H1 (cell line): ENCODE results near the gene GAGE12J. TPM values are rescaled to one million over a fixed set of nuclear protein-coding genes. Genes with fewer than 3 reads are reported as not detected.

ENCODE experiments used
- CTCF ChIA-PET: fragments of 300-600 bp; sonication (Branson Sonifier 250); formaldehyde crosslinking; loops from one replicate; lab custom pipeline; 2021; ENCODE audit not compliant: partially characterized antibody; lab: Charles Lee
- POLR2A ChIA-PET: fragments of 300-600 bp; sonication (Branson Sonifier 250); formaldehyde crosslinking; loops from one replicate; lab custom pipeline; 2021; ENCODE audit warnings: inconsistent platforms; ENCODE audit not compliant: partially characterized antibody; lab: Charles Lee
- DNase-seq, 2 experiments: peaks; one replicate each; pipeline versions ENCODE4 v3.0.0 to v3.0.0-alpha.2; 2010 to 2022; ENCODE audit warnings: low spot score in 2 of 2, low read depth in 1 of 2, mixed read lengths in 1 of 2
- FAIRE-seq: peaks from 2 replicates; lab custom pipeline; 2011; peaks lifted over from hg19 to GRCh38; lab: Jason Lieb, UNC
- H2AFZ ChIP-seq: 2 replicates; pipeline ENCODE4 v1.8.1; 2012; ENCODE audit warnings: low read length, inconsistent platforms
- H2AK5ac ChIP-seq: 2 replicates; pipeline ENCODE4 v1.6.1; 2013; ENCODE audit warnings: low read depth, low read length
- H2BK120ac ChIP-seq: replicated peaks from 2 replicates; pipeline ENCODE3; 2013; ENCODE audit warnings: low read depth, low read length, inconsistent platforms
- H2BK12ac ChIP-seq: 2 replicates; pipeline ENCODE4 v1.6.1; 2013; ENCODE audit warnings: low read depth, low read length
- H2BK15ac ChIP-seq: 2 replicates; pipeline ENCODE4 v1.6.1; 2013; ENCODE audit warnings: low read length
- H2BK20ac ChIP-seq: 2 replicates; pipeline ENCODE4 v1.6.1; 2013; ENCODE audit warnings: low read length
- H2BK5ac ChIP-seq: 2 replicates; pipeline ENCODE4 v1.6.1; 2013; ENCODE audit warnings: low read depth, low read length
- H3K14ac ChIP-seq: 2 replicates; pipeline ENCODE4 v1.6.1; 2013; ENCODE audit warnings: inconsistent platforms; ENCODE audit not compliant: insufficient read length
- H3K18ac ChIP-seq: 2 replicates; pipeline ENCODE4 v1.6.1; 2013; ENCODE audit warnings: low read length; ENCODE audit errors: extremely low read depth
- H3K23ac ChIP-seq: 2 replicates; pipeline ENCODE4 v1.6.1; 2013; ENCODE audit warnings: inconsistent platforms; ENCODE audit not compliant: insufficient read length
- H3K23me2 ChIP-seq: 2 replicates; pipeline ENCODE4 v1.6.1; 2013; ENCODE audit warnings: low read depth, low read length
- H3K27ac ChIP-seq: 2 replicates; pipeline ENCODE4 v1.6.1; 2011; ENCODE audit warnings: low read depth, low read length, inconsistent platforms
- H3K27me3 ChIP-seq, 4 experiments: replicated peaks in 1 of 4; 1 replicate in 1 of 4; 2 replicates in 3 of 4; pipeline versions ENCODE4 v1.6.1 to v1.8.1; 2011 to 2013; ENCODE audit warnings: low read length in 3 of 4, mild to moderate bottlenecking in 3 of 4, inconsistent platforms in 2 of 4, mixed read lengths in 2 of 4, moderate library complexity in 1 of 4; ENCODE audit not compliant: control insufficient read depth in 3 of 4, insufficient read depth in 3 of 4; ENCODE audit errors: extremely low read depth in 1 of 4
- H3K36me3 ChIP-seq, 4 experiments: 2 replicates each; pipeline versions ENCODE4 v1.6.1 to v1.8.1; 2011 to 2013; ENCODE audit warnings: mild to moderate bottlenecking in 4 of 4, low read length in 3 of 4, moderate library complexity in 2 of 4, control low read depth in 1 of 4, inconsistent platforms in 1 of 4; ENCODE audit not compliant: insufficient read depth in 4 of 4, control insufficient read depth in 2 of 4
- H3K4ac ChIP-seq: replicated peaks from 2 replicates; pipeline ENCODE3; 2013; ENCODE audit warnings: low read length, low read depth, mixed read lengths, inconsistent platforms; ENCODE audit not compliant: insufficient read length
- H3K4me1 ChIP-seq, 4 experiments: replicated peaks in 1 of 4; 1 replicate in 1 of 4; 2 replicates in 3 of 4; pipeline versions ENCODE4 v1.6.1 to v1.8.1; 2011 to 2013; ENCODE audit warnings: low read length in 3 of 4, inconsistent platforms in 2 of 4, mixed read lengths in 1 of 4; ENCODE audit not compliant: insufficient read depth in 4 of 4, control insufficient read depth in 3 of 4
- H3K4me2 ChIP-seq, 2 experiments: 2 replicates each; pipeline versions ENCODE4 v1.6.1 to v1.8.1; 2011 to 2013; ENCODE audit warnings: low read depth in 2 of 2, low read length in 2 of 2, control low read depth in 1 of 2, inconsistent platforms in 1 of 2, mild to moderate bottlenecking in 1 of 2; ENCODE audit not compliant: insufficient read depth in 1 of 2
- H3K4me3 ChIP-seq, 4 experiments: fragments of 200-600, 300-600 bp in 1 of 4; sonication (generic), shearing (Covaris generic), sonication (Bioruptor Twin) in 1 of 4; 2 replicates each; pipeline versions ENCODE4 v1.5.1 to v1.8.1; 2011 to 2016; ENCODE audit warnings: low read length in 4 of 4, low read depth in 3 of 4, control low read depth in 2 of 4, inconsistent platforms in 2 of 4, mild to moderate bottlenecking in 2 of 4, mixed read lengths in 1 of 4, moderate library complexity in 1 of 4; ENCODE audit not compliant: insufficient read depth in 2 of 4; ENCODE audit errors: extremely low read depth in 1 of 4
- H3K56ac ChIP-seq: replicated peaks from 2 replicates; pipeline ENCODE3; 2013; ENCODE audit warnings: low read depth, mild to moderate bottlenecking, mixed read lengths, low read length, inconsistent platforms; ENCODE audit not compliant: insufficient read length
- H3K79me1 ChIP-seq: 2 replicates; pipeline ENCODE4 v1.6.1; 2013; ENCODE audit warnings: low read depth, low read length, control low read depth
- H3K79me2 ChIP-seq, 2 experiments: 2 replicates each; pipeline versions ENCODE4 v1.6.1 to v1.8.1; 2012 to 2013; ENCODE audit warnings: low read length in 2 of 2, mild to moderate bottlenecking in 2 of 2, inconsistent platforms in 1 of 2; ENCODE audit not compliant: insufficient read depth in 2 of 2, control insufficient read depth in 1 of 2
- H3K9ac ChIP-seq, 4 experiments: replicated peaks in 1 of 4; 1 replicate in 1 of 4; 2 replicates in 3 of 4; pipeline versions ENCODE4 v1.6.1 to v1.8.1; 2011 to 2013; ENCODE audit warnings: low read depth in 3 of 4, low read length in 3 of 4, control low read depth in 2 of 4, mild to moderate bottlenecking in 2 of 4, moderate library complexity in 2 of 4, inconsistent platforms in 1 of 4; ENCODE audit errors: extremely low read depth in 1 of 4
- H3K9me3 ChIP-seq, 2 experiments: 2 replicates each; pipeline versions ENCODE4 v1.6.1 to v1.8.1; 2012 to 2013; ENCODE audit warnings: mild to moderate bottlenecking in 2 of 2, moderate library complexity in 2 of 2, control low read depth in 1 of 2, inconsistent platforms in 1 of 2, low read depth in 1 of 2, low read length in 1 of 2, mixed read lengths in 1 of 2; ENCODE audit not compliant: insufficient read depth in 2 of 2
- H4K20me1 ChIP-seq, 2 experiments: replicated peaks in 1 of 2; 2 replicates each; pipeline versions ENCODE3 to v1.8.1; 2011 to 2013; ENCODE audit warnings: inconsistent platforms in 2 of 2, low read length in 2 of 2, mild to moderate bottlenecking in 1 of 2; ENCODE audit not compliant: insufficient read depth in 2 of 2, control insufficient read depth in 1 of 2
- H4K5ac ChIP-seq: 2 replicates; pipeline ENCODE4 v1.6.1; 2013; ENCODE audit warnings: low read length, low read depth, mixed read lengths, inconsistent platforms; ENCODE audit not compliant: insufficient read length
- H4K8ac ChIP-seq: 2 replicates; pipeline ENCODE4 v1.8.0; 2013; ENCODE audit warnings: mild to moderate bottlenecking, moderate library complexity, low read length, inconsistent platforms; ENCODE audit not compliant: insufficient read depth; ENCODE audit errors: extremely low read depth
- H4K91ac ChIP-seq: replicated peaks from 2 replicates; pipeline ENCODE3; 2013; ENCODE audit warnings: low read length, mixed read lengths, inconsistent platforms; ENCODE audit not compliant: insufficient read length
- CREB1 ChIP-seq: IDR thresholded peaks from 2 replicates; pipeline ENCODE4 v1.6.1; 2012; ENCODE audit warnings: inconsistent platforms
- CTCF ChIP-seq, 3 experiments: IDR thresholded peaks; 1 replicate in 2 of 3; 2 replicates in 1 of 3; pipeline versions ENCODE4 v1.5.1 to v1.6.1; 2011; ENCODE audit warnings: low read length in 3 of 3, mild to moderate bottlenecking in 3 of 3, inconsistent platforms in 2 of 3, low read depth in 1 of 3, moderate library complexity in 1 of 3; ENCODE audit not compliant: insufficient read depth in 1 of 3; ENCODE audit errors: control extremely low read depth in 1 of 3
- POLR2AphosphoS5 ChIP-seq: IDR thresholded peaks from 2 replicates; pipeline ENCODE4 v1.6.1; 2011; ENCODE audit warnings: low read depth, low read length
- RBBP5 ChIP-seq: IDR thresholded peaks from 2 replicates; pipeline ENCODE4 v1.7.1; 2012; ENCODE audit warnings: low read depth, mild to moderate bottlenecking, inconsistent platforms, low read length, moderate library complexity, borderline replicate concordance
- SIRT6 ChIP-seq: IDR thresholded peaks from one replicate; pipeline ENCODE4 v1.7.1; 2012; ENCODE audit warnings: low read length, inconsistent platforms
- SP2 ChIP-seq: IDR thresholded peaks from 2 replicates; pipeline ENCODE4 v1.6.1; 2012; ENCODE audit warnings: mild to moderate bottlenecking, low read length, inconsistent platforms
- YY1 ChIP-seq: IDR thresholded peaks from 2 replicates; pipeline ENCODE4 v1.6.1; 2011; ENCODE audit warnings: low read depth, mild to moderate bottlenecking, low read length
- WGBS, 2 experiments: shearing (Covaris generic) in 1 of 2; methylation state at CpG; one replicate each; pipeline versions ENCODE4 v1.1.6 to v1.1.7; 2013 to 2015; ENCODE audit warnings: low lambda C conversion rate in 2 of 2, mixed read lengths in 2 of 2, inconsistent platforms in 1 of 2, low coverage in 1 of 2, missing lambda C conversion rate in 1 of 2; ENCODE audit not compliant: insufficient replicate concordance in 2 of 2, insufficient coverage in 1 of 2, insufficient read length in 1 of 2; ENCODE audit errors: extremely low coverage in 1 of 2, missing lambda C conversion rate in 1 of 2; 5-methylcytosine and 5-hydroxymethylcytosine counted together
- polyA plus RNA-seq, 7 experiments: library from polyadenylated mRNA; depleted of rRNA in 3 of 7; stranded (reverse) in 5 of 7; unstranded in 2 of 7; fragments of >200 nt in 5 of 7; fragments of 200-250 nt in 2 of 7; gene quantifications; 1 replicate in 5 of 7; 2 replicates in 1 of 7; 4 replicates in 1 of 7; pipeline versions ENCODE4 v1.2.1 to v1.2.3, GENCODE V29; 2011 to 2013; ENCODE audit warnings: missing spikeins in 2 of 7, mixed read lengths in 2 of 7
- total RNA-seq: library from RNA; stranded (reverse); fragmentation: NEBNext Ultra II Directional; extraction: Animal tissue kit (Norgen Biotek cat#: 25700); gene quantifications from 2 replicates; pipeline ENCODE4 v1.2.1, GENCODE V29; 2021

Gene GAGE12J
- total and polyA plus RNA-seq, 2 of the 8 experiments (the other 6 are each of a cell fraction or from before 2014, with no cell fraction given) = not detected

GRCh38 chrX:49278081-49278480, 43.8 kb upstream of the GAGE12J start:
- H3K4me3 ChIP-seq = no peak overlapping the region

More at GRCh38 chrX:49278081-49278480, 43.8 kb upstream of the GAGE12J start:
- Histone ChIP-seq H3K79me2 (peaks cover 0 to 11% of the 10 kb centered on the region in 2 experiments; a peak in 1 of 4 replicates), H3K27ac (no peak overlapping the region), H3K4me1 (peaks cover 0 to 3% (median 0%) of the 10 kb centered on the region in 4 experiments; a peak in 2 of 7 replicates), H3K4ac (no peak overlapping the region), H3K18ac (no peak overlapping the region), H4K20me1 (peaks cover 0 to 9% of the 10 kb centered on the region in 2 experiments), H3K4me2 (no peak overlapping the region), H3K36me3 (no peaks in the 10 kb centered on the region), H2BK12ac (no peak overlapping the region), H4K5ac (no peak overlapping the region), H2BK15ac (no peak overlapping the region), H4K91ac (no peak overlapping the region), H2AK5ac (no peak overlapping the region), H2BK120ac (no peak overlapping the region), H3K23me2 (no peaks in the 10 kb centered on the region), H3K14ac (no peak overlapping the region), H2BK5ac (no peak overlapping the region), H3K9ac (no peak overlapping the region), H4K8ac (no peak overlapping the region), H3K56ac (no peak overlapping the region), H3K79me1 (no peaks in the 10 kb centered on the region), H3K9me3 (no peaks in the 10 kb centered on the region), H3K27me3 (no peaks in the 10 kb centered on the region), H3K23ac (no peak overlapping the region), H2BK20ac (no peak overlapping the region), H2AFZ (no peak overlapping the region)
- WGBS, 2 experiments = 89% methylated on average over 3 of the region's 3 CpGs; no CpG with 5 or more reads in 1 of the 2 experiments
- CTCF ChIA-PET = no interaction called here
- TF ChIP-seq RBBP5 (no peak), CTCF (IDR thresholded peaks at IDR 0.05; ENCODE audit: control extremely low read depth in 1 of 3, insufficient read depth in 1 of 3, low read depth in 1 of 3, low read length in 3 of 3) (no peak), SP2 (no peak), POLR2AphosphoS5 (no peak), YY1 (no peak), CREB1 (no peak), SIRT6 (no peak)
- POLR2A ChIA-PET = no interaction called here
- no peak for FAIRE-seq
- no peak for DNase-seq
